AG04449 (cell line): ENCODE data around the gene AIMP1.
A peak's percentile ranks its signal among the peaks of the same experiment; 100 is the strongest.

ENCODE experiments used
- CTCF ChIA-PET: fragments of 350-600 bp; formaldehyde crosslinking; extraction: SDS; loops from one replicate; lab custom pipeline; 2021; ENCODE audit warnings: antibody characterized with exemption; lab: Yijun Ruan, JAX
- POLR2A ChIA-PET: fragments of 400-600, 350-600 bp; formaldehyde crosslinking; extraction: SDS; loops from one replicate; lab custom pipeline; 2020; ENCODE audit warnings: antibody characterized with exemption, inconsistent platforms; lab: Yijun Ruan, JAX
- DNase-seq: peaks from one replicate; pipeline ENCODE4 v3.0.0-alpha.2; 2010; ENCODE audit warnings: low read depth, low spot score
- H3K4me3 ChIP-seq: 2 replicates; pipeline ENCODE4 v1.5.1; 2011; ENCODE audit warnings: low read depth, mild to moderate bottlenecking, control low read depth, low read length
- CTCF ChIP-seq: IDR thresholded peaks from one replicate; pipeline ENCODE4 v1.5.1; 2011; ENCODE audit warnings: mild to moderate bottlenecking, moderate library complexity, low read length, control low read depth, inconsistent platforms; ENCODE audit not compliant: insufficient read depth; ENCODE audit errors: missing control alignments

Gene AIMP1

DNA sequence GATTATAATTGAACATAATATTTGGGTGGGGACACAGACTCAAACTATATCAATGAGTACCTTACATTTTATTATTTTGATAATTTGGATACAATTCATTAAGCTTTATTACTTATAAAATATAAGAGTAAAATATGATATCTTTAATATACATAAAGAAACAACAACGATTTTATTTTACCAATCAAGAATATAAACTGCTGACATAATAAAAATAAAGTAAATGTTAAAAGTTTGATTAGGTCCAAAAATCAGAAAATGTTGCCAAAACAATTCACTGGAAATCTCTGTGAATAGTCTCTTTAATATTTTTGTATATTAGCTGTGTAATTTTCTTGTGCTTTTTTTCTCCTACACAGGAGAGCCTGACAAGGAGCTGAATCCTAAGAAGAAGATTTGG is 30.8 kb downstream of the AIMP1 start:
- H3K4me3 ChIP-seq: no peak overlapping the region
- DNase-seq: no peak
- POLR2A ChIA-PET: no interaction called here
- no peak for TF ChIP-seq CTCF
- CTCF ChIA-PET: interaction anchor here (1.6 kb wide), 1 partner anchor 16 kb away, joined by 3 read pairs; no protein-coding TSS in a partner anchor

DNA sequence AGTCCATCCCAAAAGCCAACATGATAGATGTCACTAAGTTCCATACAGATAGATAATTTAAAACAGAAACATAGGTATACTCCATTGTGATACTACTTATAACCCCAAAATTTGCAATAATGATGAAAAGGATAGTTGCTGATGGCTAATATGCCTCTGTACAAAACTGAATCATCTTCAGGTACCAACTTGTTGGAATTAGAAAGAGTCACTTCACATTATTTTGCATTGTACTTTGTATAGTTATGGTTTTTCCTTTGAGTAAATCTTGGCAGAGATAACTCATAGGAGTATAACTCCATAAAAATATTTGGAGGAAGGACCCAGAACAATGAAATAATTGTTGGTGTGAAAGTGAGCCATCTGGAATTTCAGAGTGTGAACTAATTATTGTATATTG is 34.7 kb downstream of the AIMP1 start:
- no peak for DNase-seq
- ChIA-PET POLR2A (no interaction called here), CTCF (interaction anchor here (1.4 kb wide), 1 partner anchor 152 kb away, joined by 3 read pairs; no protein-coding TSS in a partner anchor)
- TF ChIP-seq CTCF: no peak
- H3K4me3 ChIP-seq: no peak overlapping the region

GRCh38 chr4:106353786-106354185 is 37.4 kb downstream of the AIMP1 start:
- no peak overlapping the region for H3K4me3 ChIP-seq
- no peak for TF ChIP-seq CTCF
- no peak for DNase-seq
- POLR2A ChIA-PET: no interaction called here
- CTCF ChIA-PET: interaction anchor here (0.7 to 1.4 kb wide), 2 partner anchors 9 to 563 kb away, joined by 3 to 5 read pairs; no protein-coding TSS in a partner anchor

- no peak for DNase-seq
- CTCF ChIA-PET: interaction anchor here (0.9 to 1.4 kb wide), 3 partner anchors 11 to 453 kb away, joined by 3 to 5 read pairs (median 4); no protein-coding TSS in a partner anchor
- POLR2A ChIA-PET: no interaction called here
- TF ChIP-seq CTCF: no peak
- H3K4me3 ChIP-seq: no peak overlapping the region
Observed at GRCh38 chr4:106355193-106355592, 38.8 kb downstream of the AIMP1 start.

DNA sequence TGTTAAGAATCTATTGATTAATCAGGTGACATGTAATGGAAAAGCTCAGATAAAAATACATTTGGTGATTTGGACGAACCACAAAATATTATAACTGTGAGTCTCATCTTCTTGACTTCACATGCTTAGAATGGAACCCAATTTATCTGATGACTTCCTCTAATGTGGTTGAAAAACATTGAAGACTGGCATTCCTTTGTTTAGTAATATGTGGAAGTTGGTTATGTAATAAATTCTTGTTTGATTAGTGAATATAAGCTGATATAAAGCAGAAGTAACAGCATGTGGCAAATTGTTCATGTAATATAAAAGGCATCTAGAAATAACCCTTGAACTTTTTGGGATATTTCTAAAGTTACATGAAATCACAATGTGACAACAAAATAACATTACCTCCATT is 42.5 kb downstream of the AIMP1 start:
- CTCF ChIA-PET: interaction anchor here (1.2 to 2.0 kb wide), 2 partner anchors 9 to 11 kb away, joined by 3 to 6 read pairs; no protein-coding TSS in a partner anchor
- DNase-seq: peak; percentile 41
- POLR2A ChIA-PET: no interaction called here
- no peak overlapping the region for H3K4me3 ChIP-seq
- TF ChIP-seq CTCF: no peak

- CTCF ChIA-PET: interaction anchor here (1.1 to 3.4 kb wide), 4 partner anchors 8 to 95 kb away, joined by 3 to 22 read pairs (median 5); no protein-coding TSS in a partner anchor
Observed at GRCh38 chr4:106362086-106362825, 45.9 kb downstream of the AIMP1 start.

More at GRCh38 chr4:106362086-106362825, 45.9 kb downstream of the AIMP1 start:
- no peak overlapping the region for H3K4me3 ChIP-seq
- DNase-seq: no peak
- POLR2A ChIA-PET: no interaction called here
- no peak for TF ChIP-seq CTCF
